HG03196 (cell line): ENCODE data around the gene EMC8.

Source experiments
- ATAC-seq: cut with Tn5 transposase; IDR thresholded peaks from one replicate; pipeline ENCODE4 v1.9.1; 2021; ENCODE audit not compliant: unreplicated experiment

Gene EMC8

DNA sequence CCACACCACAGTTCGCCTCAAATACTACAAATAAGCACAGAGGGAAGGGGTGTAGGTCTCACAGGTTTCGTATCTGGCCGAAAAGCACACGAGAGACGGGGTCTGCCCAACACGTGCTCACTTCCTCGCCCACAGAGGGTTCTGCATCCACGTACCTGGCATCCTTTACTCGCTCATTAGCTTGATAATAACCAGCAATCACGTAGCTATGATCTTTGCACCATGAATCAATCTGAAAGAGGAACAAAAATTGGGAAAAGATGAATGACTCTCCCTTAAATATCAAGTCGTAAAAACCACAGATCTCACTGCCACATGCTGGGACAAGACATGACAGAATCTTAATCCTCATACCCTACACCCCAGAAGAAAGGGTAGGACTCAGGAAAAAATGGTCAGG, 10.5 kb downstream of the EMC8 start:
- ATAC-seq: no peak

DNA sequence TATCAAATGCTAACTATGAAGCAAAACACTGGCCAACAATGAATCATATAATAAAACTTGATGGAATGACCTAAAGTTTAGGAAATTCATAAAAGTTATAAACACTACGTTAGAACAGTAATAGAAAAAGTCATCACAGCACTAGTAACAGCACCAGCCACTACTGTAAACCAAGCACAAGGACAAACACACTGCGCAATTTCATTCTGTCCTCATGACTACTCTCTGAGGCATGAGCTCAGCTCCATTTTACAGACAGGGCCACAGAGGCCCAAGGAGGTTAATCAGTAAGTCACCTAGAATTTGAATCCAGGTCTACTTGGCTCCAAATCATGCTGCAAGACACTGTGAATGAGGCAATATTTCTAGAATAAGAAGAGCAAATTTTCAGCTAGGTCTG, 13.4 kb downstream of the EMC8 start:
- ATAC-seq: no peak

DNA sequence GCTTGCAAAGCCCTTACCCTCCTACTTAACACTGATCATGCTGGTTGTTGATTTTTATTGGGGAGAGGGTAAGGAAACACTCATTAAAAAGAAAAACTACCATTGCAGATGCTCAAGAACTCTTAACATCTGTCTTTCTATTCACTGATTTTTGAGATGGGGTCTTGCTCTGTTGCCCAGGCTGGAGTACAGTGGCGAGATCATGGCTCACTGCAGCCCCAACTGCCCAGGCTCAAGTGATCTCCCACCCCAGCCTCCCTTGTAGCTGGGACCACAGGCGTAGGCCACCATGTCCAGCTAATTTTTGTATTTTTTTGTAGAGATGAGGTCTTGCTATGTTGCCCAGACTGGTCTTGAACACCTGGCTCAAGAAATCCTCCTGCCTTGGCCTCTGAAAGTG, 14.5 kb downstream of the EMC8 start:
- no peak for ATAC-seq

DNA sequence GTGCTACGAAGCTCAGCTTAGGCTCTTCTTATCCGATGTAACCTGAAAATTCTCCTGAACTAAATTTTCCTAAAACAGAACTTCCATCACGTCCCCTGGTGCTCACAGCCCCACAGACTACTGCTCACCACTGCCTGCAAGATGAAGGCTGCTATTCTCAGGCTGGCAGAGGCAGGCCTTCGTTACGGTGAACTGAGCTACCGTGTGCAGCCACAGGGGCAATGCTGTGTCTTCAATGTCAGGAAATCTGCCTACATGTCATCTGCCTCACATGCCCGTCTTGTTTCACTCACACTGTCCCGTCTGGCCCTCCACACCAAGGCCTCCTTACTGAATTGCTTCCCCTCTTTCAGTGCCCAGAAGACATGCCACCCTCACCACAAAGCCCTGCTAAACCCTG, 15.9 kb downstream of the EMC8 start:
- ATAC-seq: no peak

DNA sequence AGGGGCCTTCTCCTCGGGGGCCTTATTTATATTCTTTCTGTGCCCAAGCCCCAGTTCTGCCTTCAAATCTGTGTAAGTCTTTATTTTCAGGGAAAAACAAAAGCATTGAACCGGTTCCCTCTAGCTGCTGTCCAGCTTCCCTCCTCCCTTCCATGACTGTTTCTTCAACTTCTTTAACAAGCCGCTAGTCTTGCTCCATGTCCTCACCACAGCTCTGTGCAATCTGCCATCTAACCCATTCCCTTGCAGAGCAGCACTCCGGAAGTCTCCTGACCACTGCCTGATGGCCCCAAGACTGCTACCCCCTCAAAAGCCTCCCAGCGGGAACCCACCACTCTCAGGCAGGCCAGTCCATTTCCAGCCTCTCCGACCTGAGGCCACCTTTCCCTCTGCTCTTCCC, 16.9 kb downstream of the EMC8 start:
- ATAC-seq: no peak

DNA sequence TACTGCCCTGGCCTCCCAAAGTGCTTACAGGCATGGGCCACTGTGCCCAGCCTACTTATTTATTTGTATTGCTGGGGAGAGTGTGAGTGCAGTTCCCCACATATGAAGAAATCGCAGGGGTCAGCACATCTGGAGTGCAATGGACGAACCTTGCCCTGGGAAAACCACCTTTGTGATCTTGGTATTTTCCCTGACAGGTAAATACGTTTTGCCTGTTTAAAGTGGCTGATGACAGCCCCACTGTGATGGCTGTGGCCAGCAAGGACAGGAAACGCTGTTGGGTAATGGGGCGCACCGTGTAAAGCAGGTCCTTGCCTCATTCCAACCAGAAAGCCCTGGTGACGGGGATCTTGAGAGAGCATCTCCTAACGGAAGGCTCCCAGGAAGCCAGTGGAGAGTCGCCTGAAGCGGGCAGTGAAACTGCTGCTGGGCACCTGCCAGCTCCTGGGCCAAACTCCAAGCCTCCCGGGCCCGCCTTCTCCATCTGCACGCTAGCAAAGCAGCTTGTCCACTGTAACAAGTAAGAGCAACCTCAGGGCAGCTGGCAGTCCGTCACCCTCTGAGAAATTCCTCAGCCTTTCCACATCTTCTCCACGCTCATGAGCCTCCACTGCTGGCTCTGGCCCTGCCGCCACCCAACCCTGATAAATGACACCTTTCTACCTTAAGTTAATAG, 17.5 kb downstream of the EMC8 start:
- no peak for ATAC-seq

DNA sequence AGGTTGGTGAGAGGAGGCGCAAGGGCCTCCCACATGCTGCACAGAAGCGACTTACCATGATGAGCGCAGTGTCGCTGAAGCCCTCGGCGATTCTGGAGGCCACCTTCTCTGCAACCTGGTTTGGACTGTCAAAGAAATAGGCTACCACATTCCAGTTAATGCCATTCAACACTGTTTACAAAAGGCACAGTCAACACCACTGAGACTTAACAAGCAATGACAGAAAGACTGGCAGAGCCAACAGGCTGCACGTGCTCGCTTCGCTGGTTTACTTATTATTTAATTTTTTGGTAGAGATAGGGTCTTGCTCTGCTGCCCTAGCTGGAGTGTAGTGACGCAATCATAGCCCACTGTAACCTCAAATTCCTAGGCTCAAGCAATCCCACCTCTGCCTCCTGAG, 18.2 kb downstream of the EMC8 start:
- ATAC-seq: no peak

DNA sequence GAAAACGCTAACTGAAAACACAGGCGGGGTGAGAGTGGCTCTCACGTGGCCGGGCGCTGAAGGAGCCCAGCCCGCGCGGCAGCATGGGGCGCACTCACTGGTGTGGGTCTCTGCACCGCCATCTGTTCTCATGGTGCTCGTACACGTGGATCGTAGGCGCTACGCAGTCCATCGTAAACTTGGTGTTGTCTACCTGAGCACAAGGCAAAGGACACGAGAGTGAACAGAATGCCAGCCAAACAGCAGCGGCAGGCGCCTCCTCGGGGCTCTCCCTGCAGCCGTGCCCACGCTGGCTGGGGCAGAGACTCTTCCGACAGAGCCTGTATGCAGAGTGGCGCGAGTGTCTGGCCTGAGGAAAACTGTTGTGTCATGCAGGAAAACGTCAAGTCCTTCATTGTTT, 19.1 kb downstream of the EMC8 start:
- ATAC-seq: no peak

DNA sequence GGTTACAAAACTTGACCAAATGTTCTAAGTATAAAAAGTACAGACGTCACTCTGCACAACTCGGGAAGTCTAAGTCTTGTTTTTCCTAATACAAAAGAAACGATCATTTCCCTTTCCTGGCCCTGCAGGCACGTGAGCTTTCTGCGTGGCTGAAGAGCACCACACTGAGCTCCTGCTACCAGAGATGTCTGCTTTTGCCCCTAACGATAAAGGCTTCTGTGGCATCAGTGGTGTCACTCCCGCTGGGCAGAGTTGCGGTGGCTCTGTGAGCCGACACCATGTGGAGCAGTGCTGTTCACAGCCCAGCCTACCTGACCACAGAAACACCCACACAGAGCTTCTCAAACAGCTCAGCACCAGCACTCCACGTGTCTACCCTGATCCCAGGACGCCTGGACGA, 20.5 kb downstream of the EMC8 start:
- ATAC-seq: no peak

DNA sequence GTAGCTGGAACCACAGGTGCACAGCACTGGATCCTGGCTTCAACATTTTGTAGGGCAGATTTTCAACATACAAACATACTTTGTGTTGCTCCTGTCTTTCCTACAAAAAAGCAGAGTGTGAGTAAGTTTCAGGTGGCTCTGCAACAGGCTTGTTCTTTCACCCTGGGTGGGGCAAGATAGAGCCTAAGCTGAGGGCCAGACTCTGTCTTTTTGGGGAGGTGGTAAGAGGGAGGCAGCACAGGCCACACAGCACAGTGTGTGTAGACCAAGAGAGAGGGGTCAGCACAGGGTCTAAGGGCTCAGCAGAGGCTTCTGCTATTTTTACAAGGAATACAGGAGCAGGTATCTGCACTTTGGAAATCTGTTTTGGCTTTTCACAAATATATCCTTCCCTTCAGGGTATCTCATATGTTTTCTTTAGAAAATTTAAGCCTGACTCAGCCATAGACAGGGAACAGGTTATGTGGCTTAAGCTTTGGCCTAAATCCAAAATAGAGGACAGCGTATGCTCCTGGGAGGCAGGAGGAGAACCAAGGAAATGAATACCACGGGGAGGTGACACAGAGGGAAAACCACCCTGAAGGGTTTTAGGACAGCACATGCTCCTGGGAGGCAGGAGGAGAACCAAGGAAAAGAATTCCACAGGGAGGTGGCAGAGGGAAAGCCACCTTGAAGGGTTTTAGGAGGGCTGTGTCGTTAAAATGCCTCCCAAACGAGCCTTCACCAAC, 21.6 kb downstream of the EMC8 start:
- no peak for ATAC-seq

DNA sequence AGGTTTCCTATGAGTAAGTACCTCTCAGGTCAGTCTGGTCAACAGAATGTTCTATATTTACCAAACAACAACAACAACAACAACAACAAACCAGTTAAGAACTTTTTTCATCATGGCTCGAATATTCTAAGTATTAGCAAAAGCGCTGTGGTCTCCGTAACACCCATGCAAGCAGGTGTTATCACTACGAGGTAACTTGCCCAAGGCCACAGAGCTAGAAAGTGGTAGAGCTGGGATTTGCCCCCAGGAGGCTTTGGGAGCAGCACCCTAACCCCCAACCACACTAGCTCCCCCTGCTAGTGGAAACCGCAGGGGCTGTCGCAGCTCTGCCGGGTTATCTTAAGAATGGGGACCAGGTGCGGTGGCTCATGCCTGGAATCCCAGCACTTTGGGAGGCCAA, 24.5 kb downstream of the EMC8 start:
- ATAC-seq: no peak

DNA sequence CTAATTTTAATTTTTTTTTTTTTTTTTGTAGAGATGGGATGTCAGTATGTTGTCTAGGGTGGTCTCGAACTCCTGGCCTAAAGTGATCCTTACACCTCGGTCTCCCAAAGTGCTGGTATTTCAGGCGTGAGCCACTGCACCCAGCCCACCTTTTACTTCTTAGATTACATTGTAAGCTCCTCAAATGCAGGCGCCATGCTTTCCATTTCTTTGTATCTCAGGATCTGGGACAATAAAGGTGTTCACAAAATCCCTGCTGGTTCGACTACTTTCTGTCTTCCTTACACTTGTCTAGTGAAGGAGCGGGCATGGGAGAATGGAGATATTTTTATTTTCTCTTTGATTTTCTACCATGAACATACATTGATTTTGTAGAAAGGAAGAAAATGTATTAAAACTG, 25.2 kb downstream of the EMC8 start:
- ATAC-seq: no peak

DNA sequence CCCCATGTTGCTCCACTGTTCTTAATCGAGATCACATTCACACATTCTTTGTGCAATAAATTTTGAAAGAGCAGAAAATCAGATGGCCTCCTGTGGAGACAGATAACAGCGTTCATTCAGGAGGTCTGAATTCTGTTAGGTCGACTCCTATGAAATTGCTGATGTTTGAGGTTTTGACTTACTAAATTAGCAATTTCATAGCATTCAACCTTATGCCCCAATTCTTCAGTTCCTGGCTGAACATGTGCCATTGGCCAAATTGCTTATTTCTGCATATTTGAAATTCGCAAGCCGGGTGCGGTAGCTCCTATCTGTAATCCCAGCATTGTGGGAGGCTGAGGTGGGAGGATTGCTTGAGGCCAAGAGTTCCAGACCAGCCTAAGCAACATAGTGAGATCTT, 26.3 kb downstream of the EMC8 start:
- no peak for ATAC-seq

DNA sequence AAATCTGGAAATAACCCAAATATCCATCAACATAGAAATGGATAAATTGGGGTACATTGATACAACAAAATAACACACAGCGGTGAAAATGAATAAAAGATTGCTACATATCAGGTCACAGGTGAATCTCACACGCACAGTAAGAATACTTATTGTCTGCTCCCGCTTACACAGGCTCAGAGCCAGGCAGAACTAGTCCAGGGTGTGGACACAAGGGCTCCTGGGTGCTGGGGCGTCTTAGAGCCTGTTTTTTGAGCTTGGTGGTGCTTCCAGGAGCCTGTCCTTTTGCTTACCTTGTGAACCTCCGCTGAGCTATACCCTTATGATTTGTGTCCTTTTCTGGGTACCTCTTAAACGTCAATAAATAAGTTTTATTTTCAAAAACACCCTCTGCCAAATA, 28.6 kb downstream of the EMC8 start:
- no peak for ATAC-seq

DNA sequence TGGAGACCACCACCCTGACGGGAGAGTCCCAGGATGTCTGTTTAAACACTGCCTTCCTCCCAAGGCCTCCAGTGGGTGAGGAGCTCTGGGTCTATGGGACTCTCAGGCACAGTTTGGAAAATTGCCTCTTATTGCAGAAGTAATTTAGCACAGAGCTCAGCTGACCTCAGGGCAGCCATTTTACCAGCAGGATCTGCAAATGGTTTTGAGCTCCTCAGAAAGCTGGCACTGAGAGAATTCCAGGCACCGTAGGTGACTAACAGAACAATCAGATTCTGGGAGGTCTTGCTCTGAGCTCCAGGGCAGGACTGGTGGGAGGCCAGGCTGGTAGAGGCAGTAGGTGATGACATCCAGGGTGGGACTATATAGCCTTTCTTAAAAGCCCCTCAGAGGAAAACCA, 31.1 kb downstream of the EMC8 start:
- no peak for ATAC-seq

DNA sequence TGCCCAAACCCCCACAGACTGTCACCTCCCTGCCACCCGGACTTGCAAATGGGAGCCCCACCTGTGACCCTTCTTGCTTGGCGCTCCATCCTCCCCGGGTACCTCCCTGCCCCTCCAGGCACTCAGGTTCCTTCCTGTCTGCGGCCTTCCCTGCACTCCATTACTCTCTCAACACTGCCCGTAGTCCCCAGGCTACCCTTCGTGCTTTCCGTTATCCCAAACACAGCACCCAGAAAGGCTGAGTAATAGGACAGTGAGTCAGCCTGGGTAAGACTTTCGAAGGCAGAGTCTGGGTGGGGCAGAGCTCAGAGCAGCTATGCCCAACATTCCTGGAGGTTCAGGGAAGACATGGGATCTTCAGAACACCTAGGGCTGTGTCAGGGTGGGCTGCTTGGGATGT, 31.8 kb downstream of the EMC8 start:
- ATAC-seq: no peak

DNA sequence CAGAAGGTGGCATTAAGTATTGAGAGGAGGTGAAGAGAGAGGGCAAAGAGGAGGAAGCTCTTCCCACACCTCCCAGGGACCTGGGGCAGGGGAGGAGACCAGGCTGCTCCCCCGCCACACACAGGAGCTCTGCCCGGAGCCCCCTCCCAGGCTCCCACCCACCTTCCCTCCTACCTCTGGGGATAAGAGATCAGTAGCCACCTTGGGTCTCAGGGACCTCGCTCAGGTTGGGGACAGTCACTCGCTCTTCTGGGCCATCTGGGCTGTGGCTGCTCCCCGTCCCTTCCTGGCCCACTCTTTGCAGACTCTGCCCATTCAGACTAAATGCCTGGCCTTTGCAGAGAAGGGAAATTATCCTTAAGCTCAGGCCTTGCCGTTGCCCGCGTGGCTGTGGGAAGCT, 33.6 kb downstream of the EMC8 start:
- no peak for ATAC-seq

DNA sequence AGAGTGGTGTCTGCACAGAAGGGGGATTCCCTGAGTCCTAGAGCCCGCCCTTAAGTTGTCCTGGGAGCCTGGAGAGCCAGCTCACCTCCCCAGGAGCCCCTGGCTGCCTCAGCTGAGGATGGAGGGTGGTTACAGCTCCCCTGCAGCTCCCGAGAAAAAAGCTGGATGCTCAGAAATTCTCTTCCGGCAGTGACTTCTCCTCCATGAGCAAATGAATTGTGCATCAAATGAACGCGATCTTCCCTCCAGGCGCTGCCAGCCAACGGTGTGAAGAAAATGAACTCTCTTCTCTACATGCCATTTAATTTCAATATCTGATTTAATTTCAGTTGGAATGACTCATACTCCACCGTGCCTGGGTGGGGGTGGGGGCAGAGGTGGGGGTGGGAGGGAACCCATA, 34.1 kb downstream of the EMC8 start:
- no peak for ATAC-seq

DNA sequence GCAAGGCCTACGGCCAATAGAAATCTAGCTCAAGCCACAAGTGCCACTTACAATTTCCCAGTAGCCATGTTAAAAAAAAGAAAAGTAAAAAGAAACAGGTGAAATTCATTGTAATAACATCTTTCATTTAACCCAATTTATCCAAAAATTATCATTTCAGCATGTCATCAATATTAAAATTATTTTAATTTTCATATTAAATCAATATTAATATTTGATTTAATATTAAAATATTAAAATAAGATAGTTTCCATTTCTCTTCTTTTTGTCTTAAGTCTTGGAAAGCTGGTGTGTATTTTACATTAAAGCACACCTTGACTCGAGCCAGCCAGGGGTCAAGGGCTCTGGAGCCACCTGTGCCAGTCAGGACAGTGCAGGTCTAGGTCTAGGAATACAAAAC, 35.7 kb downstream of the EMC8 start:
- ATAC-seq: no peak

DNA sequence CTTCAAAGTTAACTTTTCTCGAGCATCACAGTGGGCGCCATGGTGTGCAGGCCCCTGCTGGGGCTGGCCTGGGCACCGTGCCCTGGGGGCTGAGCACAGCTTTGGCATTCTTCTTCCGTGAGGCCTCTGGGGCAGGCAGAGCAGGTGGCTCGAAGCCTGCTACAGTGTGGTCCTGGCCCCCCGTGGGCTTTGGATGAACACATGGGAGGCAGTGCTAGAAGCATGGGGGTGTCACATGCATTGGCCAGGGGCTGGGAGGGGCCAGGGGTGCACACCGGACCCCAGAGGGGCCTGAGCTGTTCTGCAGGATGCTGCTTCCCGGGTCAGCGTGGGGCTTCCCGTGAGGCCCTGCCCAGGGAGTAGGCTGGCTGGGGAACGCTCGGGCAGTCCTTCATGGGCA, 36.4 kb downstream of the EMC8 start:
- no peak for ATAC-seq

DNA sequence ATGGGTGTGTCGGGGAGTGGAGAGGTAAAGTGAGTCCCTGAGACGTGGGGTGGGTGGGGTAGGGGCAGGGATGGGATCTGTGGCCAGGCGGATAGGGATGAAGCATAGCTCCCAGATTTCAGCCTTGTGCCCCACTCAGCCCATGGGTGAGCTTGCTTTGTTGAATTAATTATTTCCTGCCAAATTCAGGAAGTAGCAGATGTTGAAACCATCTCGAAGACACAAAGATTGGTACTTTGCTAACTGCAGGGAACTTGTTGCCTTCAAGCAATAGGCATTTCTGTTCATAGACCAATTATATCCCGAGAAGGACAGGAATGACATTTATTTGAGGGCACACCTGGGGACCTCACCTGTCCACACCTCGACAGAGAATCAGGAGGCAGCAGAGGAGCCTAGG, 37.5 kb downstream of the EMC8 start:
- ATAC-seq: no peak

DNA sequence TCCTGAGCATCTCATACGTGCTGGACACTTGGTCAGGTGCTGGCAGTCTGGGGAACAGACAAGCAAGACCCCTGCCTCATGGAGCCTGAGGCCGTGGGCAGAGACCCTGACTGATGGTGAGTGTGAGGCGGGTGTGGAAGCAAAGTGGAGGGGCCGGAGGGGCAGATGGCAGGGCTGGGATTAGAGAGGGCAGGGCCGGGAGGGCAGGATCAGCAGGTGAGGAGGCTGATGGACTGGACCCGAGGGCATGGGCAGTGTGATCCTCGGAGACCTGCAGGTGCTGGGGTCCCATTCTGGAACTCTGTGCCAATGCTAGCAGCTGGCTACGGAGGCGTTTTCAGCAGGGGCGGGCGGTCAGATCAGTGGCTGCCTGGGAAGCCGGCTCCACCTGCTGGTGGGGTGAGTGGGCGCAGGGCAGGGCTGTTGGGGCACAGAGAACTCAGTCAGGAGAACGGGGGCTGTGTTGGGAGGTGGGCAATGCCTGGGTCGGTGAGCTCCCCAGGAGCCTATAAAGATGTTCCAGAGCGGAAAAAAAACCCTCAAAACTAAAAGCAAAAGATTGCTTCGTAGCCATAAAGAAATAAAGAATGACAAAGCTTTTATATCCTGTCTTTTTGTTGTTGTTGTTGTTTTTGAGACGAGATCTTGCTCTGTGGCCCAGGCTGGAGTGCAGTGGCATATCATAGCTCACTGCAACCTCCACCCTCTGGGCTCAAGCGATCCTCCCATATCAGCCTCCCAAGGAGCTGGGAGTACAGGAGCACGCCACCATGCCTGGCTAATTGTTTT, 39.5 kb downstream of the EMC8 start:
- ATAC-seq: no peak
